Cardiac muscle cell (in vitro differentiated cells and primary cell): ENCODE data around the gene COMMD9. TPM values are rescaled to one million over a fixed set of nuclear protein-coding genes. Genes with fewer than 3 reads are reported as not detected.
A peak's percentile ranks its signal among the peaks of the same experiment; 100 is the strongest.

Experiments used
- DNase-seq, 2 donors: peaks; one replicate each; pipeline versions ENCODE4 v3.0.0 to v3.0.0-alpha.2; 2010 to 2017; ENCODE audit warnings: low read depth in 1 of 2, low spot score in 1 of 2
- H3K27ac ChIP-seq: fragments of 200-600 bp; sonication (generic); 2 replicates; pipeline ENCODE4 v1.5.1; 2016
- H3K27me3 ChIP-seq: fragments of 200-600 bp; sonication (generic); 2 replicates; pipeline ENCODE4 v1.6.0; 2016; ENCODE audit warnings: control low read depth
- H3K36me3 ChIP-seq: fragments of 200-600 bp; sonication (generic); 2 replicates; pipeline ENCODE4 v1.5.1; 2016; ENCODE audit warnings: control low read depth
- H3K4me1 ChIP-seq: fragments of 200-600 bp; sonication (generic); 2 replicates; pipeline ENCODE4 v1.8.1; 2017; ENCODE audit warnings: low read depth, mild to moderate bottlenecking, mixed run types
- H3K4me3 ChIP-seq: fragments of 200-600 bp; sonication (generic); 2 replicates; pipeline ENCODE4 v1.5.1; 2016; ENCODE audit warnings: mild to moderate bottlenecking
- H3K9me3 ChIP-seq: fragments of 200-600 bp; sonication (generic); 2 replicates; pipeline ENCODE4 v1.5.1; 2017; ENCODE audit warnings: low read depth, mild to moderate bottlenecking, control low read depth
- polyA plus RNA-seq: library from polyadenylated mRNA; unstranded; fragments of >200 nt; fragmentation: Nextera tagmentation; extraction: Ambion mirVana; gene quantifications from 2 replicates; pipeline ENCODE4 v1.2.1, GENCODE V29; 2016
- total RNA-seq: library from RNA; depleted of rRNA; stranded (reverse); fragments of >200 nt; gene quantifications from 2 replicates; pipeline ENCODE4 v1.2.3, GENCODE V29; 2016
- TF ChIP-seq, protein P1 (sequence below): IDR thresholded peaks from 2 replicates; pipeline ENCODE4 v1.5.1; 2012; ENCODE audit warnings: low read depth, mild to moderate bottlenecking, low read length

Gene COMMD9
- total and polyA plus RNA-seq, 2 experiments from 2014 or later = 34.2 to 84.9 TPM

- TF ChIP-seq, protein P1, sequence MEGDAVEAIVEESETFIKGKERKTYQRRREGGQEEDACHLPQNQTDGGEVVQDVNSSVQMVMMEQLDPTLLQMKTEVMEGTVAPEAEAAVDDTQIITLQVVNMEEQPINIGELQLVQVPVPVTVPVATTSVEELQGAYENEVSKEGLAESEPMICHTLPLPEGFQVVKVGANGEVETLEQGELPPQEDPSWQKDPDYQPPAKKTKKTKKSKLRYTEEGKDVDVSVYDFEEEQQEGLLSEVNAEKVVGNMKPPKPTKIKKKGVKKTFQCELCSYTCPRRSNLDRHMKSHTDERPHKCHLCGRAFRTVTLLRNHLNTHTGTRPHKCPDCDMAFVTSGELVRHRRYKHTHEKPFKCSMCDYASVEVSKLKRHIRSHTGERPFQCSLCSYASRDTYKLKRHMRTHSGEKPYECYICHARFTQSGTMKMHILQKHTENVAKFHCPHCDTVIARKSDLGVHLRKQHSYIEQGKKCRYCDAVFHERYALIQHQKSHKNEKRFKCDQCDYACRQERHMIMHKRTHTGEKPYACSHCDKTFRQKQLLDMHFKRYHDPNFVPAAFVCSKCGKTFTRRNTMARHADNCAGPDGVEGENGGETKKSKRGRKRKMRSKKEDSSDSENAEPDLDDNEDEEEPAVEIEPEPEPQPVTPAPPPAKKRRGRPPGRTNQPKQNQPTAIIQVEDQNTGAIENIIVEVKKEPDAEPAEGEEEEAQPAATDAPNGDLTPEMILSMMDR = no peak
- no peaks in the 10 kb centered on the region for H3K4me1 ChIP-seq
- no peaks in the 10 kb centered on the region for H3K9me3 ChIP-seq
- DNase-seq = no peak
- peaks cover 7% of the 10 kb centered on the region for H3K27me3 ChIP-seq
- no peaks in the 10 kb centered on the region for H3K36me3 ChIP-seq
- no peak overlapping the region for H3K4me3 ChIP-seq
- H3K27ac ChIP-seq = no peak overlapping the region
Observed at GRCh38 chr11:36261094-36261493, 28.1 kb downstream of the COMMD9 start.

- TF ChIP-seq, protein P1 = peak; percentile 81
- Histone ChIP-seq H3K4me3 (no peak overlapping the region), H3K27ac (no peak overlapping the region), H3K36me3 (no peaks in the 10 kb centered on the region), H3K27me3 (peaks cover 7% of the 10 kb centered on the region), H3K9me3 (no peaks in the 10 kb centered on the region), H3K4me1 (no peaks in the 10 kb centered on the region)
- DNase-seq = peak; percentile 68 to 89
Observed at GRCh38 chr11:36258730-36259360, 30.4 kb downstream of the COMMD9 start.

- H3K4me1 ChIP-seq = no peaks in the 10 kb centered on the region
- H3K27ac ChIP-seq = no peak overlapping the region
- peak in 1 of 2 donors; percentile 34 for DNase-seq
- H3K27me3 ChIP-seq = peaks cover 3% of the 10 kb centered on the region
- no peak overlapping the region for H3K4me3 ChIP-seq
- H3K36me3 ChIP-seq = no peaks in the 10 kb centered on the region
- H3K9me3 ChIP-seq = no peaks in the 10 kb centered on the region
- TF ChIP-seq, protein P1 = no peak
Observed at GRCh38 chr11:36257351-36257750, 31.9 kb downstream of the COMMD9 start.

DNA sequence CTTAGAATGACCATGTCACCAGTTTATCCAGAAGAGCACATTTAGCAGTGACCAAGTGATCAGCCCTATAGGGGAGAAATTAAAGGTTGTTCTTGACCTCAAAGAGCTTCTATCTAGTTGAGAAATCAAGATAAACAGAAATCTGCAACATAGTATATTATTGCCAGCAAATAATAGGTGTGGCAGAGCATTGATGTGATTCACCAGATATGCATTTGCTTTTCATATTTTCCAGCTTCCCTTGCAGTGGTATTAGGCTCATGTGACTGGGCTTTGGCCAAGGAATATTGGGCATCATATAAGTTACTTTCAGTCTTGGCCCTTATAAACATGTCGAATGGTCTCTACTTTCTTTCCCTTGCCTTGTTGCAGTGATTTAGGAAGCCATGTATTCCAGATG is 34.5 kb downstream of the COMMD9 start:
- Histone ChIP-seq H3K4me3 (no peak overlapping the region), H3K36me3 (no peaks in the 10 kb centered on the region), H3K27me3 (peaks cover 3% of the 10 kb centered on the region), H3K4me1 (no peaks in the 10 kb centered on the region), H3K27ac (no peak overlapping the region), H3K9me3 (no peaks in the 10 kb centered on the region)
- DNase-seq = no peak
- TF ChIP-seq, protein P1 = no peak

- H3K4me1 ChIP-seq = no peaks in the 10 kb centered on the region
- H3K36me3 ChIP-seq = no peaks in the 10 kb centered on the region
- no peak for DNase-seq
- H3K4me3 ChIP-seq = no peak overlapping the region
- TF ChIP-seq, protein P1 = no peak
- H3K27me3 ChIP-seq = no peaks in the 10 kb centered on the region
- H3K27ac ChIP-seq = no peak overlapping the region
- H3K9me3 ChIP-seq = no peaks in the 10 kb centered on the region
Observed at GRCh38 chr11:36253238-36253637, 36.0 kb downstream of the COMMD9 start.
